NT2/D1 (cell line): ENCODE results near the gene GLB1L.

ENCODE experiments used
- SUZ12 ChIP-seq: IDR thresholded peaks from 2 replicates; pipeline ENCODE4 v1.6.1; 2011; ENCODE audit not compliant: insufficient read length, insufficient read depth; ENCODE audit errors: extremely low read depth
- ZNF274 ChIP-seq: IDR thresholded peaks from 2 replicates; pipeline ENCODE4 v1.6.1; 2011; ENCODE audit warnings: mild to moderate bottlenecking, low read depth, low read length

DNA sequence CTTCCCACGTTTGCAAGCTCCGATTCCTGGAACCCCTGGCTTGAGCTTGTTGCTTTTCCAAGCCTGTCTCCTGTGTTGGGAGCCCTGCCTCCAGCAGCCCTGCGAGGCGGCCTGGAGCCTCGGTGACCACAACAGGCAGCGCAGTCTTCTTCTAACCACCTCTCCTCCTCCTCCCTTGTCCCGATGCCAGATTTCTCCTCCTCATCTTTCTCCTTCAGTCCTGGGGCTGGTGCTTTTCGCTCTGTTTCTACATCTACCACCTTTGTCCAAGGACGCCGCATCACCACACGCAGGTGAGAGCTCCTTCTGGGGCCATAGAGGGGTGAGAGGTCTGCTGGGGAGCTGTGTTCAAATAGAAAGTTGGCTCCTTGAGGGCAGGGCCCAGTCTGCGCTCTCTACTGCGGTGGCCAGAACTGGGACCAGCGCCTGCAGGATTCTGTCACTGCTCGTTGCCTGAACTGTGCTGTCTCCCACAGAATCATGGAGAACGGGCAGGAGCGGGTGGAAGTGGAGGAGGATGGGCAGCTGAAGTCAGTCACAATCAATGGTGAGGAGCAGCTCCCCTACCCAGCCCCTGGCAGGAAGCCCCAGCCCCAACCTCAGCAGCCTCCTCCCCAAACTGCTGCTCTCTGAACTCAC lies 37.8 kb upstream of the GLB1L start:
- TF ChIP-seq ZNF274 (no peak), SUZ12 (no peak)
